HUDEP-2 (cell line): ENCODE data around the gene TTLL4.
"Not testable (repeated sequence)": the region's sequence is repeated elsewhere in the genome, so short reads cannot be mapped to it uniquely, and the experiment has no call there.

ENCODE experiments used
- DNase-seq, 76 experiments: peaks; one replicate each; lab custom pipeline; 2025; ENCODE audit not compliant: unreplicated experiment in 76 of 76; lab: John Stamatoyannopoulos, UW

TTLL4 gene

GRCh38 chr2:218734190-218734975, 23.7 kb downstream of the TTLL4 start:
- DNase-seq = no peak

GRCh38 chr2:218736531-218736930, 25.9 kb downstream of the TTLL4 start:
- DNase-seq = no peak

- DNase-seq = no peak
Measured at GRCh38 chr2:218743068-218743467, 32.4 kb downstream of the TTLL4 start.

GRCh38 chr2:218744615-218745014, 34.0 kb downstream of the TTLL4 start:
- DNase-seq = no peak

GRCh38 chr2:218745160-218745558, 34.5 kb downstream of the TTLL4 start:
- DNase-seq = no peak

GRCh38 chr2:218745559-218746469, 35.2 kb downstream of the TTLL4 start:
- no peak for DNase-seq

GRCh38 chr2:218746470-218746795, 35.8 kb downstream of the TTLL4 start:
- no peak for DNase-seq

GRCh38 chr2:218746960-218747359, 36.3 kb downstream of the TTLL4 start:
- no peak for DNase-seq

- DNase-seq = no peak
Measured at GRCh38 chr2:218748741-218749441, 38.3 kb downstream of the TTLL4 start.

GRCh38 chr2:218754201-218754600, 43.6 kb downstream of the TTLL4 start:
- no peak for DNase-seq

GRCh38 chr2:218754781-218755180, 44.1 kb downstream of the TTLL4 start:
- no peak for DNase-seq

- DNase-seq = no peak
Measured at GRCh38 chr2:218755198-218755566, 44.5 kb downstream of the TTLL4 start.

GRCh38 chr2:218755567-218756404, 45.2 kb downstream of the TTLL4 start:
- no peak for DNase-seq

GRCh38 chr2:218756599-218757377, 46.2 kb downstream of the TTLL4 start:
- no peak for DNase-seq

- DNase-seq = no peak
Measured at GRCh38 chr2:218761795-218762194, 51.2 kb downstream of the TTLL4 start.

GRCh38 chr2:218772759-218773158, 62.1 kb downstream of the TTLL4 start:
- not testable (repeated sequence) for DNase-seq

GRCh38 chr2:218773881-218774280, 63.2 kb downstream of the TTLL4 start:
- DNase-seq = no peak

- DNase-seq = no peak
Measured at GRCh38 chr2:218776488-218776887, 65.9 kb downstream of the TTLL4 start.

- DNase-seq = no peak
Measured at GRCh38 chr2:218777276-218777990, 66.8 kb downstream of the TTLL4 start.
